LNCAP (cell line): ENCODE data around the gene MAB21L4.

ENCODE experiments used
- CTCF ChIP-seq: fragments of 450-650 bp; IDR thresholded peaks from 2 replicates; pipeline ENCODE4 v1.5.1; 2017; ENCODE audit warnings: mild to moderate bottlenecking

Gene MAB21L4

GRCh38 chr2:240911641-240912265 is 15.8 kb upstream of the MAB21L4 start:
- TF ChIP-seq CTCF: no peak

- TF ChIP-seq CTCF: no peak
Measured at GRCh38 chr2:240909216-240909974, 13.4 kb upstream of the MAB21L4 start.

- TF ChIP-seq CTCF: no peak
Measured at GRCh38 chr2:240906911-240907590, 11.1 kb upstream of the MAB21L4 start.

GRCh38 chr2:240906141-240906910 is 10.4 kb upstream of the MAB21L4 start, which contains the start of gene CROCC2:
CROCC2 (plus strand) TSS chr2:240906336; CDS start chr2:240906514, 178 bp downstream.
- TF ChIP-seq CTCF: no peak

GRCh38 chr2:240905176-240905781 is 9.3 kb upstream of the MAB21L4 start:
- TF ChIP-seq CTCF: no peak

- TF ChIP-seq CTCF: no peak
Measured at GRCh38 chr2:240904216-240905175, 8.5 kb upstream of the MAB21L4 start.
